Esophagus muscularis mucosa (tissue), 4 donors: ENCODE measurements around the gene FXYD6. TPM values are rescaled to one million over a fixed set of nuclear protein-coding genes. Genes with fewer than 3 reads are reported as not detected.
A peak's percentile ranks its signal among the peaks of the same experiment; 100 is the strongest.

ENCODE experiments used
- DNase-seq: peaks from one replicate; pipeline ENCODE4 v3.0.0-alpha.2; 2017; ENCODE audit errors: extremely low spot score
- H3K27ac ChIP-seq, 4 donors: fragments of 200-600 bp; sonication (generic); replicated peaks in 1 of 4; 1 replicate in 3 of 4; 2 replicates in 1 of 4; pipeline ENCODE4 v1.5.1; 2016 to 2019; ENCODE audit warnings: mild to moderate bottlenecking in 1 of 4
- H3K27me3 ChIP-seq, 4 donors: fragments of 200-600 bp; sonication (generic); one replicate each; pipeline versions ENCODE4 v1.5.1 to v1.6.0; 2016 to 2019
- H3K36me3 ChIP-seq, 4 donors: fragments of 200-600 bp; sonication (generic); one replicate each; pipeline ENCODE4 v1.5.1; 2016 to 2019
- H3K4me1 ChIP-seq, 4 donors: fragments of 200-600 bp; sonication (generic); one replicate each; pipeline ENCODE4 v1.5.1; 2016 to 2019
- H3K4me3 ChIP-seq, 4 donors: fragments of 200-600 bp; sonication (generic); 1 replicate in 2 of 4; 2 replicates in 2 of 4; pipeline ENCODE4 v1.5.1; 2016 to 2019; ENCODE audit warnings: mild to moderate bottlenecking in 4 of 4, moderate library complexity in 1 of 4
- H3K9me3 ChIP-seq, 4 donors: fragments of 200-600 bp; sonication (generic); 1 replicate in 3 of 4; 2 replicates in 1 of 4; pipeline ENCODE4 v1.5.1; 2016 to 2019
- EP300 ChIP-seq: sonication (generic); formaldehyde crosslinking; IDR thresholded peaks from one replicate; pipeline ENCODE4 v1.6.1; 2017; ENCODE audit warnings: antibody characterized with exemption
- POLR2A ChIP-seq: fragments of 450-650 bp; IDR thresholded peaks from one replicate; pipeline ENCODE4 v1.6.1; 2017; ENCODE audit warnings: antibody characterized with exemption, moderate library complexity, mild to moderate bottlenecking, low read depth
- POLR2AphosphoS5 ChIP-seq, 2 donors: sonication (generic); formaldehyde crosslinking; IDR thresholded peaks; one replicate each; pipeline ENCODE4 v1.6.1; 2017; ENCODE audit warnings: antibody characterized with exemption in 2 of 2
- WGBS: methylation state at CpG from one replicate; pipeline ENCODE4 v1.1.5; 2018; 5-methylcytosine and 5-hydroxymethylcytosine counted together
- intact Hi-C: fragments of 100-400 bp; cut with DNase I; formaldehyde crosslinking; loops from one replicate; pipeline ENCODE4 v1.15.1; 2023
- total RNA-seq, 4 donors: library from RNA; depleted of rRNA; stranded (reverse); fragments of >200 nt; gene quantifications; one replicate each; pipeline versions ENCODE4 v1.1.0 to v1.2.1, GENCODE V29; 2016
- TF ChIP-seq, protein P1 (sequence below), 3 experiments: fragments of 200-600 bp in 2 of 3; fragments of 450-650 bp in 1 of 3; sonication (generic) in 2 of 3; IDR thresholded peaks; one replicate each; pipeline ENCODE4 v1.5.1; 2017 to 2019; ENCODE audit warnings: antibody characterized with exemption in 3 of 3, mild to moderate bottlenecking in 2 of 3, moderate library complexity in 1 of 3

FXYD6 gene
- total RNA-seq, 4 donors from 2014 or later: 78.9 to 105 (median 91.5) TPM

DNA sequence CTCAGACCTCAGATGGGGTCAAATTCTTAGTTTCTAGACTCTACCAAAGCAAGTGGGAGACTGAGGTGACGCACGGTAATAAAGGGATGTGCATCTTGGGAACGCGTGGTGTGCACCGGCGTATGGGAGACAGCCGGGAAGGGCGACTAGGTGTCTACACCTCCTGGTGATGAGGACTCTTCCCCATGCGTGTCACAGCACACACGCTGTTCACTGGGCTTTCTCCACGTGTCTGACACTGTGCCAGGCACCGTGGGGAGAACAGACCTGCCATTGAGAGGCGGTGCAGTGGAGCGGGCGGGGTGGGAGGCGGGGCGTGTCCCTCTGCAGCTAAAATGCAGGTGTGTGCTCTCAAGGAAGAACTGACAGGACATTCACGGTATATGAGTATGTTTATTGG is 5.3 kb downstream of the FXYD6 start:
- Histone ChIP-seq H3K27me3 (peaks cover 0 to 6% (median 3%) of the 10 kb centered on the region in 4 donors), H3K4me1 (peaks cover 54 to 89% (median 76%) of the 10 kb centered on the region in 4 donors), H3K9me3 (no peaks in the 10 kb centered on the region), H3K36me3 (no peaks in the 10 kb centered on the region), H3K4me3 (no peak overlapping the region), H3K27ac (peak overlapping the region in 1 of 4 donors; percentile 81)
- TF ChIP-seq POLR2AphosphoS5 (IDR thresholded peaks at IDR 0.05) (no peak), POLR2A (no peak), EP300 (no peak)
- TF ChIP-seq, protein P1, sequence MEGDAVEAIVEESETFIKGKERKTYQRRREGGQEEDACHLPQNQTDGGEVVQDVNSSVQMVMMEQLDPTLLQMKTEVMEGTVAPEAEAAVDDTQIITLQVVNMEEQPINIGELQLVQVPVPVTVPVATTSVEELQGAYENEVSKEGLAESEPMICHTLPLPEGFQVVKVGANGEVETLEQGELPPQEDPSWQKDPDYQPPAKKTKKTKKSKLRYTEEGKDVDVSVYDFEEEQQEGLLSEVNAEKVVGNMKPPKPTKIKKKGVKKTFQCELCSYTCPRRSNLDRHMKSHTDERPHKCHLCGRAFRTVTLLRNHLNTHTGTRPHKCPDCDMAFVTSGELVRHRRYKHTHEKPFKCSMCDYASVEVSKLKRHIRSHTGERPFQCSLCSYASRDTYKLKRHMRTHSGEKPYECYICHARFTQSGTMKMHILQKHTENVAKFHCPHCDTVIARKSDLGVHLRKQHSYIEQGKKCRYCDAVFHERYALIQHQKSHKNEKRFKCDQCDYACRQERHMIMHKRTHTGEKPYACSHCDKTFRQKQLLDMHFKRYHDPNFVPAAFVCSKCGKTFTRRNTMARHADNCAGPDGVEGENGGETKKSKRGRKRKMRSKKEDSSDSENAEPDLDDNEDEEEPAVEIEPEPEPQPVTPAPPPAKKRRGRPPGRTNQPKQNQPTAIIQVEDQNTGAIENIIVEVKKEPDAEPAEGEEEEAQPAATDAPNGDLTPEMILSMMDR (IDR thresholded peaks at IDR 0.05): no peak
- 90% methylated on average over 13 of the region's 18 CpGs for WGBS
- intact Hi-C loops: no loop called here
- DNase-seq: no peak

- intact Hi-C loops: no loop called here
- H3K4me1 ChIP-seq: peaks cover 47 to 80% (median 68%) of the 10 kb centered on the region in 4 donors
- DNase-seq: no peak
Measured at GRCh38 chr11:117870103-117870952, 6.1 kb downstream of the FXYD6 start.

DNA sequence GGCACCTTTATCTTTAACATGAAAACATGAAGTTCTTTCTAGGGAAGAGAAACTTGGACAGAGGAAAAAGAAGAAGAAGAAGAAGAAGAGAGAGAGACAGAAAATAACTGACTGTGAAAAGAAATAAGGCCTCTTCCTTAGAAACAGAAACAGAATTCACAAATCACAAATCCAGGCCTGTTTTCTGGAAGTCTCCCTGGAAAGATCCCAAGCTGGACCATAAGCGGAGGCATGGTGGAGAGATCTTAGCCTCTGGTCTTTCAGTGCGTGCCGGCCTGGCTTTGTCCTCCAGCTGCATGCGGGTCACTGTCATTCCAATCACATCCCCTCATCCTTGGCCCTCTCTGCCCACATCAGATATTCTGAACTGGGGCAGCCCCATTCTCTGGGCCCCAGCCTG is 6.9 kb downstream of the FXYD6 start:
- Histone ChIP-seq H3K27me3 (no peaks in the 10 kb centered on the region), H3K27ac (peak overlapping the region in 3 of 4 donors; percentile 40 to 81 (median 47)), H3K36me3 (no peaks in the 10 kb centered on the region), H3K9me3 (no peaks in the 10 kb centered on the region), H3K4me3 (no peak overlapping the region), H3K4me1 (peaks cover 41 to 73% (median 60%) of the 10 kb centered on the region in 4 donors)
- 50% methylated on average over 4 of the region's 4 CpGs for WGBS
- intact Hi-C loops: no loop called here
- DNase-seq: no peak
- TF ChIP-seq, protein P1 (IDR thresholded peaks at IDR 0.05): no peak
- TF ChIP-seq POLR2AphosphoS5 (IDR thresholded peaks at IDR 0.05) (no peak), POLR2A (no peak), EP300 (no peak)

More at GRCh38 chr11:117870103-117870952, 6.1 kb downstream of the FXYD6 start:
- Histone ChIP-seq H3K36me3 (no peaks in the 10 kb centered on the region), H3K9me3 (no peaks in the 10 kb centered on the region), H3K27me3 (no peaks in the 10 kb centered on the region), H3K4me3 (no peak overlapping the region), H3K27ac (peak overlapping the region in 3 of 4 donors; percentile 40 to 81 (median 47))
- TF ChIP-seq EP300: no peak
- no peak for TF ChIP-seq POLR2A
- TF ChIP-seq, protein P1 (IDR thresholded peaks at IDR 0.05): no peak
- no peak for TF ChIP-seq POLR2AphosphoS5 (IDR thresholded peaks at IDR 0.05)
- 80% methylated on average over 6 of the region's 9 CpGs for whole genome bisulfite sequencing

DNA sequence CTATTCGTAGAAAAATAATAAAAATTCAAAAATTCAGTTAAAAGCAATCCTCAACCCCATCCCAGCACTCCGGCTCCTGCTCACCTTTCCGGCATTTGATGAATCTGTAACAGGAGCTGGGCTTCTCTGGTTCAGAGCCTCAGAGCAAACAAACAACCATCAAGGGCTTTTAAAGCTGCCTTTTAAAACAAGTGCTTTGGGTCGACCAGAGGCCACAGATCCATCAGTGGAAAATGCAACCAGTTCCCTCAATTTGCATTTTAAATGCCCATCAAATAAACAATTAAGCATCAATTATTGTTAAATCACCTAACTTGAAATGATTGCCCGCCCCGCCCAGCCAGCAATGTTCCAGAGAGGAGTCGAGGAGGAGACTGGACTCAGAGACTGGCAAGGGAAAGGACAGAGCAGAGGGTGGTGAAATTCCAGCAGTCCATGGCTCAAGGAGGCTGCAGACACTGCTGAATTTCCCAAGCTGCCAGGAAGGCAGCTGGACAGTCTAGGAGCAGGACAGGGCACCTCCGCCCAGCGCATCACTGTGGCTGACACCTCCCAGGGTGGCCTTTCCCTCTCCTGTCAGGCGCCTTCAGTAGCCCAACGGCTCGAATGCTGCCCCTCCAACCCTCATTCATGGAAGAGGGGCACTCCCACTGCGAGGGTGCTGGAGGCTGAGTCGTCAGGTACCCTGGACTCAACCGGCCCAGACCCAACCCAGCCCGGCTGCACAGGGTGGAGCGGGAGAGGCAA is 7.5 kb downstream of the FXYD6 start:
- 77% methylated on average over 17 of the region's 17 CpGs for WGBS
- peaks cover 36 to 67% (median 54%) of the 10 kb centered on the region in 4 donors for H3K4me1 ChIP-seq

More for the DNA sequence above, 7.5 kb downstream of the FXYD6 start:
- intact Hi-C loops: no loop called here
- H3K36me3 ChIP-seq: no peaks in the 10 kb centered on the region
- DNase-seq: peak; percentile 87
- no peaks in the 10 kb centered on the region for H3K9me3 ChIP-seq
- peak overlapping the region in 3 of 4 donors; percentile 31 to 81 (median 47) for H3K27ac ChIP-seq
- TF ChIP-seq EP300: no peak
- TF ChIP-seq POLR2AphosphoS5 (IDR thresholded peaks at IDR 0.05): no peak
- TF ChIP-seq POLR2A: no peak
- TF ChIP-seq, protein P1 (IDR thresholded peaks at IDR 0.05): no peak
- H3K27me3 ChIP-seq: no peaks in the 10 kb centered on the region
- no peak overlapping the region for H3K4me3 ChIP-seq
